ENCODE measurements around the gene MOB1A.
"Not testable (repeated sequence)": the region's sequence is repeated elsewhere in the genome, so short reads cannot be mapped to it uniquely, and the experiment has no call there.

Gene MOB1A

GRCh38 chr2:74147727-74148456, 30.8 kb downstream of the MOB1A start, which contains the start of gene BOLA3:
TSS of gene BOLA3 (minus strand) at chr2:74147912. CDS start at chr2:74147874, 38 bp downstream.
- DNase-seq, result peak; percentile 94

- peak; percentile 65 for DNase-seq
Observed at GRCh38 chr2:74146929-74147726, 31.6 kb downstream of the MOB1A start.

DNA sequence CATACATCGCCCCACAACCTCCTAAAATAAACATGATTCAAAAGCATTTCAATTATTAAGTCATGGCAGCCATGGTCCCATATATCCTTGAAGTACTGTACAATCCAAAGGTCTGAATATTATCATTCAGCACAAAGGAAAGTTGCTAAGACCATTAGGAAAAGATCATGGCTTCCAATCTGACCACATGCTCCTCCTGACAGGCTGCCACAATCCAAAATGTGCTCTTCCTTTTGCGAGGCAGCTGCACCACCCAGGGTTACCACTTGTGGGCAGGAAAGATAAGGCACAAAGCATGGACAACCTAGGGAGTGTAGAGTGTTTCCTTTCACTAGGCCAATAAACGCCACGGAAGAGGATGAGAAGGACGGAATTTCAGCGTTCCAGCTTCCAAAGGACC, 36.3 kb downstream of the MOB1A start:
- no peak for DNase-seq

- no peak for DNase-seq
Observed at GRCh38 chr2:74138600-74139323, 39.9 kb downstream of the MOB1A start.

DNA sequence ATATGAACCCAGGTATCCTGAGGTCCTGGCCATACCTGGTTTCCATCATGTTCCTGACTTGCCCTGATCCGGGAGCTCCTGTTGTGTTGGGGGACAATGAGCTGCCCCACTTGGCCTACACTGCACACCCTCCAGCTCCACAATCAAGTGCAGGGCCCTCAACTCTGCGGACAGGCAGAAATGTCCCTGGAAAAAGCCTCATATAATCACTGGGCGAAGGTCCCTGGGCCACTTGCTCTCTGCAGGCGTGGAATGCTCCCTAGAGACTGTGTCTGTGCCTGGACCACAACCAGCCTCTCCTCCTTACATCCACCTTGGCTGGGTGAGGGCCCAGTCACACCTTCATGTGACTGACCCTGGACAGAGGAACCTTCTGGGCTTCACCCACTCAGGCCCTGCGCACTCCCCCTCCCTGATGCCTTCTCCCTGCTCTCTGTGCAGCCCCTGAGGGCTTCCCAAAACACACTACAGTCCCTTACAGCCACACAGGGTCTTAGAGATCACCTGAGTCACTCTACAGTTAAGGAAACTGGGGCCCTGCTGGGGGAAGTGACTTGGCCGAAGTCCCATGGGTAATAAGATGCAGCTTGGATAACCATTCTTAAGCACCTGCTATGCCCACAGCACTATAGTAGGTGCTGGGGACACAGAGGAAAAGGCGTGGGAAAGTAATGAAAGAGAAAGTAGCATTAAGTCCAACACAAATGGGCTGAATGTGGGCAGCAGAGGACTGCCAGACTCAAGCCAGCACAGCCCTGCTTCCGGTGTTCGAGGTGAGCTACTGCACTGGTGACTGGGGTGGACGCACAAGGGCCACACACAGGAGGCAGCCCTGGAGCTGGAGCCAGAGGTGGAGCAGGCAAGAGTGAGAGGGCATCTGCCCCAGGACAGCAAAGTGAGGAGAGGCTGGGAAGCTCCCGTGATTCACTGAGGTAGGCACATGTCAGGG, 40.8 kb downstream of the MOB1A start:
- no peak for DNase-seq

- DNase-seq, result no peak
Observed at GRCh38 chr2:74131901-74132300, 46.8 kb downstream of the MOB1A start.

- no peak for DNase-seq
Observed at GRCh38 chr2:74130211-74130995, 48.3 kb downstream of the MOB1A start.

- DNase-seq, result no peak
Observed at GRCh38 chr2:74128206-74128605, 50.5 kb downstream of the MOB1A start.

- DNase-seq, result not testable (repeated sequence)
Observed at GRCh38 chr2:74123955-74124354, 54.7 kb downstream of the MOB1A start.

DNA sequence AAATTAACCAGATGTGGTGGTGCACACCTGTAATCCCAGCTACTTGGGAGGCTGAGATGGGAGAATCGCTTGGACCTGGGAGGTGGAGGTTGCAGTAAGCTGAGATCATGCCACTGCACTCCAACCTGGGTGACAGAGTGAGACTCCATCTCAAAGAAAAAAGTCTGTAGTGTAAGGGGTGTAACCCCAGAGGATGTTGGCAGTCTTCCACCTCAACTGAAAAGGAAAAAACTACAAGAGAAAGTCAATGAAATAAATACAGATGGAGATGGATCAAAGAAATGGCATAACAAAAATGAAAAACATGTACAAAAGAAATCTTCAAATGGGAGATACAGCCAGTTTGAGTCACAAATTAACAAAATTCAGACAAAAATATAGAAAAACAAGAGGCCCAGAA, 56.8 kb downstream of the MOB1A start:
- DNase-seq, result not testable (repeated sequence)

DNA sequence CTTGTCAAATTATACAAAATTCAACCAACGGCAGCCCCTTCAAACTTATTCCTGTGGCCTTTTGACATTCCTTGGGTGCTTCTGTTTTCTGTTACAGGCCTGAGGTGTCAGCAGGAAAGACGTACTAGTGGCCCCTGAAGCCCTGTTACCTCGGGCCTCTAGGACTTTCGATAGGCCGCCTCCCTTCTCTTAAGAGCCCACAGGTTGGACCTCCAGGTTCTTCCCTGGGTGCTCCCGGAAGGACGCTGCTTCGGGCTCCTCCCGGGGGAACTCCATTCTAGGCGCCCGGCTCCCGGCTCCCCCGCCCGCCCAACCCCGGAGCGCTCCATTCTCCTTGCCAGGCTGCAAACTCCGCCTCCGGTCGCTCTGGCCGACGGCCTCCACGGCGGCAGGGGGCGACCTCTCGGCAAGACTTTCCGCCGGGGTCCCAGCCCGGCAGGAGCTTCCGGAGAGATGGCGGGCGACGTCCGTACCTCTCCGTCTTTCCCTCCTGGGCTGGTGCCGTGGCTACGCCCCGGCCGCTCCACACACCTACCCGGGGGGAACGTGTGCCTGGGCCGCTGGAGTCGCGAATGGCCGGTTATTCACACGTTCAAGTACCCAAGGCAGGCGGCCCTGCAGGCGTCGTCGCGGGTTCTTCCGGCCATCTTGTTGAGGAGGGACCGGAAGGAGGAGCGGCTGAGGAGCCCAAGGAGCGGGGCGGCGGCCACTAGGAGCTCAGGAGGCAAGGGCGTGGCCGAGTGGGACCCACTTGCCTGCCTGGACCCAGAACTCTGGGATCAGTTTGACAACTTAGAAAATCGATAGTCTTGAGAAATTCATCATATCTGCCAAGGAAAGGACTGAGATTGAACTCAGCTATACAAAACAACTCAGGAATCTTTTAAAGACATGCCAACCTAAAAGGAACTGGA, 58.5 kb downstream of the MOB1A start:
- DNase-seq, result peak; percentile 90

- DNase-seq, result no peak
Observed at GRCh38 chr2:74119339-74119738, 59.3 kb downstream of the MOB1A start.

- no peak for DNase-seq
Observed at GRCh38 chr2:74111380-74111779, 67.3 kb downstream of the MOB1A start.

- DNase-seq, result no peak
Observed at GRCh38 chr2:74110537-74110936, 68.1 kb downstream of the MOB1A start.

DNA sequence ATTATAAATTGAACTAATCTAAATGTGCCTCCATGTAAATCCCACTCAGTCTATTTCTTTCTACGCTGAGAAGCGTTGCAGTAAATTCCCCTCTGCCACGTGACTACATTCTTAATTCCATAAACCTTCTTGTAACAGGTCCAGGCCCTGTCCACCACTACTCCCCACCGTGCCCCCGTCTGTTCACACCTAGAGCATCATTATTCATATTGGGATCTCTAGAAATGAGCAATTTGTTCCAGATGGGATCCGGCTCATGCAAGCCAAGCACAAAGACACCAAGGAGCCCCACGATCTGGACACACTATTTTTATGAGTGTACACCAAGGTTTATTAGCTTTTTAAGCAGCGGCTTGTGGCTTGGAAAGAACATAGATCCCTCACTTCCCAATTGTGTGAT, 69.1 kb downstream of the MOB1A start:
- no peak for DNase-seq

GRCh38 chr2:74107071-74107470, 71.6 kb downstream of the MOB1A start:
- no peak for DNase-seq

GRCh38 chr2:74105413-74105812, 73.3 kb downstream of the MOB1A start:
- no peak for DNase-seq

DNA sequence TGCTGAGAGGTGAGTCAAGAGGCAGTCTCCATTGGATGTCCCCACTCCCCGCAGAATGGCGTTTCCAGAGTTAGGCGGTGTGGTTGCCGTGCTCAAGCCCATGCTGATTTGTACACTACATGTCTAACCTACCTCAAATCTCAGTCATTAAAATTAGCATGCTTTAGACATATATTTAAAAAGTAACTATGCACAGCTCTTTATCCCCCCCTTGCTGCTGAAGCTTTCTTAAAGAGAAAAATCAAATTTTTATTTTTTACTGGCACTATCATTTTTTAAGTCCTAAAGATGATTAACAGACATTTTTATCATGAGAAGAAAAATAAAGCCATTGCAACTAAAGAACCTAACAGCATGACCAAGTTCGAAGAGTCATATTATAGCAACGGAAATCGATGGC, 73.8 kb downstream of the MOB1A start:
- no peak for DNase-seq

DNA sequence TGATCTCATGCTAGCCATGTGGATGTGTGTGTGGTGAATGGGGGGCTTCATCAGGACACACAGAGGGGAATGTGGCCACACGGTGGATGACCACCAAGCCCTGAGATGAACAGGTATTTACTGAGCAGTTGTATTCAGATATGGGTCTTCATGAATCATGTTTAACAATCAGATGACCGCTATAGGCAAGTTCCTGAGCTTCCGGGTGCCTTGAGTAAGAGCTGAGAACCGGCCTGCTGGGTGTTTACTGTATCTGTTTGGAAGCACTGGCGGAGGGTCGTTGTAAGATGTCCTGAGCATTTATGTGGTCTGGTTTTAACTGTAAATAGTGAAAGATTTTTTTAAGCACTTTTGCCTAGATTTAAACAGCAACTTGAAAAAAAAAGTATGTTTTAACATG, 74.9 kb downstream of the MOB1A start:
- no peak for DNase-seq
